IMR-90 (cell line): ENCODE results near the gene KIFAP3. TPM values are rescaled to one million over a fixed set of nuclear protein-coding genes. Genes with fewer than 3 reads are reported as not detected.
A peak's percentile ranks its signal among the peaks of the same experiment; 100 is the strongest.

ENCODE experiments used
- ATAC-seq: fragments of 200-7000 bp; cut with Tn5 transposase; 2 replicates; pipeline ENCODE4 v1.9.1; 2020; ENCODE audit warnings: low read depth, mild to moderate bottlenecking, moderate library complexity
- BruUV-seq: library from RNA; stranded (reverse); fragments of 400-500 nt; replicated peaks from 2 replicates; lab custom pipeline; 2021; lab: Mats Ljungman, UMichigan
- CTCF ChIA-PET: fragments of 300-600 bp; formaldehyde crosslinking; extraction: SDS; loops from one replicate; lab custom pipeline; 2021; ENCODE audit warnings: antibody characterized with exemption; lab: Yijun Ruan, JAX
- POLR2A ChIA-PET: fragments of 300-600 bp; sonication (Branson Sonifier 250); formaldehyde crosslinking; loops from one replicate; lab custom pipeline; 2022; ENCODE audit warnings: antibody characterized with exemption; ENCODE audit not compliant: unreplicated experiment; lab: Charles Lee
- DNase-seq: peaks from one replicate; pipeline ENCODE4 v3.0.0; 2013
- H2AFZ ChIP-seq: replicated peaks from 2 replicates; pipeline ENCODE3; 2013; ENCODE audit warnings: low read length, mild to moderate bottlenecking; ENCODE audit not compliant: poor library complexity
- H2AK5ac ChIP-seq: 2 replicates; pipeline ENCODE4 v1.6.1; 2013; ENCODE audit warnings: low read depth, low read length, inconsistent platforms
- H2AK9ac ChIP-seq: replicated peaks from 2 replicates; pipeline ENCODE3; 2013; ENCODE audit warnings: mild to moderate bottlenecking, low read depth, low read length, moderate library complexity; ENCODE audit not compliant: poor library complexity
- H2BK120ac ChIP-seq: 2 replicates; pipeline ENCODE4 v1.6.1; 2013; ENCODE audit warnings: low read depth, low read length, inconsistent platforms
- H2BK15ac ChIP-seq: 3 replicates; pipeline ENCODE4 v1.6.1; 2013; ENCODE audit warnings: low read depth, low read length, inconsistent platforms
- H2BK20ac ChIP-seq: 2 replicates; pipeline ENCODE4 v1.6.1; 2013; ENCODE audit warnings: low read depth, mild to moderate bottlenecking, inconsistent platforms, low read length, moderate library complexity
- H2BK5ac ChIP-seq: 2 replicates; pipeline ENCODE4 v1.6.1; 2013; ENCODE audit warnings: mild to moderate bottlenecking, low read depth, low read length, inconsistent platforms; ENCODE audit not compliant: poor library complexity, severe bottlenecking
- H3K14ac ChIP-seq: replicated peaks from 2 replicates; pipeline ENCODE4 v1.6.1; 2013; ENCODE audit warnings: low read depth, low read length, inconsistent platforms
- H3K18ac ChIP-seq: 2 replicates; pipeline ENCODE4 v1.6.1; 2013; ENCODE audit warnings: low read depth, low read length, control low read depth
- H3K23ac ChIP-seq: 2 replicates; pipeline ENCODE4 v1.6.1; 2013; ENCODE audit warnings: low read depth, low read length, inconsistent platforms
- H3K27ac ChIP-seq: 2 replicates; pipeline ENCODE4 v1.5.1; 2013; ENCODE audit warnings: mild to moderate bottlenecking, control low read depth, low read length; ENCODE audit not compliant: insufficient read depth
- H3K27me3 ChIP-seq: 2 replicates; pipeline ENCODE4 v1.6.1; 2013; ENCODE audit warnings: low read length; ENCODE audit not compliant: control insufficient read depth, insufficient read depth
- H3K36me3 ChIP-seq: 2 replicates; pipeline ENCODE4 v1.6.1; 2013; ENCODE audit warnings: low read length, mixed read lengths; ENCODE audit not compliant: control insufficient read depth, insufficient read depth
- H3K4ac ChIP-seq: 2 replicates; pipeline ENCODE4 v1.6.1; 2013; ENCODE audit warnings: low read depth, low read length, inconsistent platforms
- H3K4me1 ChIP-seq: 2 replicates; pipeline ENCODE4 v1.6.1; 2013; ENCODE audit warnings: low read length, mixed read lengths; ENCODE audit not compliant: control insufficient read depth, insufficient read depth
- H3K4me2 ChIP-seq: 2 replicates; pipeline ENCODE4 v1.6.1; 2013; ENCODE audit warnings: low read depth, mild to moderate bottlenecking, control low read depth, low read length, moderate library complexity
- H3K4me3 ChIP-seq: 2 replicates; pipeline ENCODE4 v1.5.1; 2013; ENCODE audit warnings: low read depth, mild to moderate bottlenecking, control low read depth, low read length, moderate library complexity; ENCODE audit not compliant: insufficient read depth
- H3K56ac ChIP-seq: 2 replicates; pipeline ENCODE4 v1.6.1; 2013; ENCODE audit warnings: low read length, inconsistent platforms; ENCODE audit not compliant: insufficient read depth; ENCODE audit errors: extremely low read depth
- H3K79me1 ChIP-seq, 2 experiments: 2 replicates each; pipeline ENCODE4 v1.6.1; 2013; ENCODE audit warnings: low read length in 2 of 2, inconsistent platforms in 1 of 2, low read depth in 1 of 2
- H3K9ac ChIP-seq: 2 replicates; pipeline ENCODE4 v1.6.1; 2013; ENCODE audit warnings: low read depth, low read length, control low read depth
- H3K9me1 ChIP-seq: 2 replicates; pipeline ENCODE4 v1.6.1; 2013; ENCODE audit warnings: low read length, inconsistent platforms; ENCODE audit not compliant: insufficient read depth
- H3K9me3 ChIP-seq: 2 replicates; pipeline ENCODE4 v1.6.1; 2013; ENCODE audit warnings: low read length; ENCODE audit not compliant: control insufficient read depth, insufficient read depth
- H4K20me1 ChIP-seq: 2 replicates; pipeline ENCODE4 v1.6.1; 2013; ENCODE audit warnings: low read length, inconsistent platforms; ENCODE audit not compliant: insufficient read depth
- H4K5ac ChIP-seq: 2 replicates; pipeline ENCODE4 v1.6.1; 2013; ENCODE audit warnings: mild to moderate bottlenecking, low read depth, low read length, control low read depth
- H4K8ac ChIP-seq, 2 experiments: 2 replicates each; pipeline ENCODE4 v1.6.1; 2013; ENCODE audit warnings: low read depth in 2 of 2, low read length in 2 of 2, control low read depth in 1 of 2, inconsistent platforms in 1 of 2
- H4K91ac ChIP-seq: 2 replicates; pipeline ENCODE4 v1.6.1; 2013; ENCODE audit warnings: low read depth, low read length, inconsistent platforms; ENCODE audit not compliant: insufficient read depth
- BHLHE40 ChIP-seq: fragments of 150-350 bp; IDR thresholded peaks from 2 replicates; pipeline ENCODE4 v1.6.1; 2016; ENCODE audit warnings: mild to moderate bottlenecking, low read depth, low read length
- CEBPB ChIP-seq: IDR thresholded peaks from 2 replicates; pipeline ENCODE4 v1.6.1; 2012; ENCODE audit warnings: low read depth, low read length, improper control_type of control experiment
- MAZ ChIP-seq: IDR thresholded peaks from 2 replicates; pipeline ENCODE4 v1.6.1; 2012; ENCODE audit warnings: low read depth, mild to moderate bottlenecking, low read length, improper control_type of control experiment, moderate library complexity, borderline replicate concordance
- RAD21 ChIP-seq: IDR thresholded peaks from 2 replicates; pipeline ENCODE4 v1.6.1; 2012; ENCODE audit warnings: low read length, improper control_type of control experiment
- RCOR1 ChIP-seq: IDR thresholded peaks from 2 replicates; pipeline ENCODE4 v1.6.1; 2012; ENCODE audit warnings: mild to moderate bottlenecking, low read length, improper control_type of control experiment; ENCODE audit not compliant: insufficient replicate concordance
- WGBS, 2 experiments: methylation state at CpG; one replicate each; pipeline versions ENCODE4 v1.1.5 to v1.1.7; 2013; ENCODE audit warnings: missing lambda C conversion rate in 2 of 2; ENCODE audit not compliant: insufficient read length in 1 of 2; ENCODE audit errors: extremely low coverage in 2 of 2; 5-methylcytosine and 5-hydroxymethylcytosine counted together
- dilution Hi-C: fragments of 300-500 bp; cut with HindIII; formaldehyde crosslinking; loops from one replicate; pipeline ENCODE4 v1.14.3; 2018; ENCODE audit warnings: low sequenced_read_pairs; ENCODE audit not compliant: unreplicated experiment
- in situ Hi-C: fragments of 300-500 bp; cut with MboI; formaldehyde crosslinking; loops from 3 replicates; pipeline ENCODE4 v1.14.3; 2019; ENCODE audit warnings: low sequenced_read_pairs, inconsistent platforms, mixed read lengths
- intact Hi-C: fragments of 100-400 bp; cut with micrococcal nuclease; formaldehyde crosslinking; loops from 2 replicates; pipeline ENCODE4 v1.10.0; 2022
- polyA plus RNA-seq, 3 experiments: library from polyadenylated mRNA; depleted of rRNA; stranded (reverse); fragments of >200 nt; gene quantifications; 2 replicates each; pipeline ENCODE4 v1.2.3, GENCODE V29; 2012; ENCODE audit warnings: low replicate concordance in 1 of 3
- total RNA-seq: library from RNA; depleted of rRNA; stranded (reverse); fragments of >200 nt; gene quantifications from 2 replicates; pipeline ENCODE4 v1.2.3, GENCODE V29; 2012
- TF ChIP-seq, protein P1 (sequence below): fragments of 150-350 bp; IDR thresholded peaks from 2 replicates; pipeline ENCODE4 v1.6.1; 2016; ENCODE audit warnings: low read depth, mild to moderate bottlenecking, low read length, moderate library complexity, borderline replicate concordance
- TF ChIP-seq, protein P2 (sequence below): fragments of 150-350 bp; IDR thresholded peaks from 2 replicates; pipeline ENCODE4 v1.6.1; 2017; ENCODE audit warnings: mild to moderate bottlenecking, antibody characterized with exemption, low read length, low read depth

The KIFAP3 gene
- total and polyA plus RNA-seq, 2 of the 4 experiments (the other 2 are of a cell fraction), result 10.5 to 10.9 TPM

DNA sequence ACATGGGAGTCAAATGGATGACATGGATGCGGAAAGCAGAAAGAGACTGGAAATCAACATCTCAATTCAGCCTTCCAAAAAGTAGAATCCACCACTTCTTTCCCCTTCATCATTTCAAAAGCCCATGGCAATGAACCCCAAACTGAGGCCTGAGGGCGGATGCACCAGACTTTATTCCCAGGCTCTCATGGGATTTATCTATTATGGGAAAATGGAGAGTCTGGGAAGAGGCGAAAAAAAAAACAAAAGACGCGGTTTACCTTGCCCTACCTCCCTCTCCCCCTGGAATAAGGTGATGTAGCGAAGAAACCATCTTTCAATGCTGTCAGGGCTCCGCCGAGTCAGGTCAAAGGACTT, 624 bp downstream of the KIFAP3 start:
- WGBS, 2 experiments, result 17% methylated on average over 1 of the region's 8 CpGs; no CpG with 5 or more reads in 1 of the 2 experiments
- no peak for TF ChIP-seq CEBPB
- no peak for TF ChIP-seq RCOR1
- TF ChIP-seq RAD21, result no peak
- TF ChIP-seq, protein P1, sequence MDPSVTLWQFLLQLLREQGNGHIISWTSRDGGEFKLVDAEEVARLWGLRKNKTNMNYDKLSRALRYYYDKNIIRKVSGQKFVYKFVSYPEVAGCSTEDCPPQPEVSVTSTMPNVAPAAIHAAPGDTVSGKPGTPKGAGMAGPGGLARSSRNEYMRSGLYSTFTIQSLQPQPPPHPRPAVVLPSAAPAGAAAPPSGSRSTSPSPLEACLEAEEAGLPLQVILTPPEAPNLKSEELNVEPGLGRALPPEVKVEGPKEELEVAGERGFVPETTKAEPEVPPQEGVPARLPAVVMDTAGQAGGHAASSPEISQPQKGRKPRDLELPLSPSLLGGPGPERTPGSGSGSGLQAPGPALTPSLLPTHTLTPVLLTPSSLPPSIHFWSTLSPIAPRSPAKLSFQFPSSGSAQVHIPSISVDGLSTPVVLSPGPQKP, result no peak
- TF ChIP-seq MAZ, result no peak
- TF ChIP-seq, protein P2, sequence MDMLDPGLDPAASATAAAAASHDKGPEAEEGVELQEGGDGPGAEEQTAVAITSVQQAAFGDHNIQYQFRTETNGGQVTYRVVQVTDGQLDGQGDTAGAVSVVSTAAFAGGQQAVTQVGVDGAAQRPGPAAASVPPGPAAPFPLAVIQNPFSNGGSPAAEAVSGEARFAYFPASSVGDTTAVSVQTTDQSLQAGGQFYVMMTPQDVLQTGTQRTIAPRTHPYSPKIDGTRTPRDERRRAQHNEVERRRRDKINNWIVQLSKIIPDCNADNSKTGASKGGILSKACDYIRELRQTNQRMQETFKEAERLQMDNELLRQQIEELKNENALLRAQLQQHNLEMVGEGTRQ, result no peak
- TF ChIP-seq BHLHE40, result no peak
- no peaks in the 10 kb centered on the region for H3K27me3 ChIP-seq
- DNase-seq (no peak), ATAC-seq (no peak)
- no peak overlapping the region for H3K18ac ChIP-seq
- intact Hi-C loops (loop anchor here (1.0 to 5.0 kb wide), 3 partner anchors 145 to 589 kb away; partner anchors contain the start of gene GORAB), in situ Hi-C loops (no loop called here), dilution Hi-C loops (no loop called here)
- ChIA-PET POLR2A (interaction anchor here (0.6 kb wide), 2 partner anchors 92 to 142 kb away, joined by 3 to 4 read pairs; no protein-coding TSS in a partner anchor), CTCF (interaction anchor here (0.5 to 0.6 kb wide), 2 partner anchors 389 to 781 kb away, joined by 3 to 7 read pairs; no protein-coding TSS in a partner anchor)
- no peaks in the 10 kb centered on the region for H3K4me1 ChIP-seq
- H4K20me1 ChIP-seq, result no peaks in the 10 kb centered on the region
- BruUV-seq, result no TSS peak
- peak overlapping the region; percentile 76 for H3K14ac ChIP-seq
- no peak overlapping the region for H2BK5ac ChIP-seq
- H3K23ac ChIP-seq, result peak overlapping the region; percentile 74; the same call in 1 of the 2 replicates
- H4K5ac ChIP-seq, result no peak overlapping the region; the same call in 1 of the 2 replicates
- H4K8ac ChIP-seq, result peak overlapping the region in 1 of 2 experiments; percentile 87; a peak in 2 of 4 replicates
- no peak overlapping the region for H4K91ac ChIP-seq
- H3K9me3 ChIP-seq, result no peaks in the 10 kb centered on the region
- peak overlapping the region; percentile 77 for H2AK9ac ChIP-seq
- H3K36me3 ChIP-seq, result no peaks in the 10 kb centered on the region
- peak overlapping the region; percentile 76 for H3K4me3 ChIP-seq
- H2AFZ ChIP-seq, result peak overlapping the region; percentile 97
- H3K27ac ChIP-seq, result peak overlapping the region; percentile 39
- H3K9ac ChIP-seq, result peak overlapping the region; percentile 74
- no peak overlapping the region for H2BK15ac ChIP-seq
- H3K9me1 ChIP-seq, result no peaks in the 10 kb centered on the region
- H3K56ac ChIP-seq, result no peak overlapping the region; the same call in 1 of the 2 replicates
- no peak overlapping the region for H2BK120ac ChIP-seq
- H3K79me1 ChIP-seq, result peaks cover 0 to 14% of the 10 kb centered on the region in 2 experiments; a peak in 2 of 4 replicates
- no peak overlapping the region for H2BK20ac ChIP-seq
- H3K4me2 ChIP-seq, result peak overlapping the region; percentile 82
- H2AK5ac ChIP-seq, result no peak overlapping the region
- peak overlapping the region; percentile 67; the same call in 1 of the 2 replicates for H3K4ac ChIP-seq
